Skeletal muscle cell (primary cell): ENCODE results near the gene RNF126.

ENCODE experiments used
- DNase-seq: peaks from one replicate; pipeline ENCODE4 v3.0.0-alpha.2; 2010; ENCODE audit warnings: low read depth
- H3K4me3 ChIP-seq: 2 replicates; pipeline ENCODE4 v1.5.1; 2011; ENCODE audit warnings: low read depth, mild to moderate bottlenecking, control low read depth, low read length, moderate library complexity

RNF126 gene

DNA sequence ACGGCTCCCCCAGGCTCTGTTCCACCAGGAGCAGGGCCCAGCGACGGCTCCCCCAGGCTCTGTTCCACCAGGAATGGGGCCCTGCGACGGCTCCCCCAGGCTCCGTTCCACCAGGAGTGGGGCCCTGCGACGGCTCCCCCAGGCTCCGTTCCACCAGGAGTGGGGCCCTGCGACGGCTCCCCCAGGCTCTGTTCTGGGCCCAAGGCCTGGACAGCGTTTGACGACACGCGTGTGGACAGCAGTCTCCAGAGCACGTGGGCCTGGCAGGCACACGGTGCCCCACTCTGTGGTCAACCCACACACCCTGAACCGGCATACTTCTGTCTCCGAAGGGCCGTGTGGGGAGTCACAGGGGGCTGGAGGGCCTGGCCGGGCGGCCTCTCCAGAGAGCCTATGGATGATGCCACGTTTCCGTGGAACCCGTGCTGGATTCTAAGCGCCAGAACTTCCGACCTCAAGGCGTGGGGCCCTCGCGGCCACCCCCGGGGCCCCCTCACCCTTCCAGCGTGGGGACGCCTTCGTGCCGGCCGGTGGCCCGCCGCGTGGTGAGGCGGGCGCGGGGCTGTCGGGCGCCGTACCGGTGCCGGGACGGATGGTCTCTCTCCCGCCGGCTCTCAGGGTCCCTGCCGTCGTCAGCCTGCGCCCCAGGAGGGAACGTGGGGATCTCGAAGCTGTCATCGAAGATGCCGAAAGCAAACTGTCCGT, 11.7 kb downstream of the RNF126 start:
- DNase-seq, result no peak

DNA sequence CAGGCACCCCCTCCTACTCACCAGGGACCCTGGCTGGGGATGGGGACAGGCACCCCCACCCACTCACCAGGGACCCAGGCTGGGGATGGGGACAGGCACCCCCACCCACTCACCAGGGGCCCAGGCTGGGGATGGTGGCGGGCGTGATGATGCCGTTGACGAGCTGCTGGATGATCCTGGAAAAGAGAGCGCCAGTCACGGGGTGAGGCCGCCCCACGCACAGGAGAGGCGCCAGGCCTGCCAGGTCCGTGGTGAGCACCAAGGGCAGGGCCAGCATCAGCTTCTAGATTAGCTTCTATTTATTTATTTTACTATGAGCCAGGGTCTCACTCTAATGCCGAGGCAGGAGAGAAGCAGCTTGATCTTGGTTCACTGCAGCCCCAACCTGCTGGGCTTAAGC, 12.9 kb downstream of the RNF126 start:
- H3K4me3 ChIP-seq, result no peak overlapping the region

More for the DNA sequence above, 11.7 kb downstream of the RNF126 start:
- H3K4me3 ChIP-seq, result no peak overlapping the region

DNA sequence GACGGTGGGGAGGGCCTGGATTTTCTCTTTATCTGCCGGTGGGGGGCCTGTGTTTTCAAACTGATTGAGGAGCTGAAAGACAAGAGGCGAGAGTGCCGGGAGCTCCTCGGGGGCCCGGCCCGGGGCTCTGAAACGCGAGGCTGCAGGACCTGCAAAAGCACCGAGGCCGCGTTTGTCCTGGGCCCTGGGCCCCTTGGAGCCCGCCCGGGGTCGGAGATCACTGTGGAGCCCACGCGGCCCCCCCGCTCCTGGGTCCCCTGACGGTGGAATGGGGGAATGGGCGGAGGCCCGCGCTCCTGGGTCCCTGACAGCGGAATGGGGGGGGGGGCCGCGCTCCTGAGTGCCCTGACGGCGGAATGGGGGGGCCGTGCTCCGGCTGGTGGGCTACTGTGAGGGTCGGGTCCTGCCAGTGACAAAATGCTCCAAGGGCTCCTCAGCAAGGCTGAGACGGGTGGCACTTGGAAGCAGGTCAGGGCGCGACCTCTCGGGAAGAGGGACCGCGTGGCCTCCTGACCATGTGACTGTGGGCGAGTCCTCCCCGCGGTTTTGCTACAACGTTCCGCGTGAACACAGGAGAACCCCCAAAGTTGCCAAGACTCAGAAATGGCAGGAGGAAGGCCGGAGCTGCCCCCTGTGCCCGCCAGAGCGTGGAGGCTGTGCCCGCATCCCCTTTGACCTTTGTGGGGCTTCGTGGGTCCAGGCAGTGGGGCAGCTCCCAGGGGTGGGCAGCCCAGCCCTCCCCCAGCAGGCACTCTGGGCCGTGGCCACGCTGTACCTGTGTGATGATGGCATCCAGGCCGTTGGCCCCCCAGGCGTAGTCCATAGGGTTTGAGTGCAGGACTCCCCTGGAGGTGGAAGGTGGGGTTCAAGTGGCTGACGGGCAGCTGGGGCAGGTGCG, 13.9 kb downstream of the RNF126 start:
- H3K4me3 ChIP-seq, result no peak overlapping the region
- no peak for DNase-seq

More for the DNA sequence above, 12.9 kb downstream of the RNF126 start:
- DNase-seq, result no peak

DNA sequence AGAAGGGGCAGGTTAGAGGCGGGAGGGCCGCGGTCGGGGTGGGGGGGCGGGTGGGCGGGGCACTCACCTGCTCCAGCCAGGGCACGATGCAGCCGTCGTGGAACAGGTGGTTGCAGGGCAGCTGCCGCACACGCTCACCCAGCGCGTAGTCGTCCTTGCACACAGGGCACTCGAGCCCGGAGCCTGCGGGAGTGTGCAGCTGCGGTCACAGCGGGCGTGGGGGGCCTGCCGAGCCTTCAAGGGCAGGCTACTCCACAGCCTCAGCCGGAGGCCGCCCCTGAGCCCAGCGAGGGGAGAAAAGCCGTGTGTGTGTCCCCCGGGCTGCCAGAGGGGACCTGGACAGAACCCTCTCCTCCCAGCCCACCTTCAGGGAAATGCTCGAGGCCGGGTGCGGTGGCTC, 14.7 kb downstream of the RNF126 start:
- H3K4me3 ChIP-seq, result no peak overlapping the region
- no peak for DNase-seq

DNA sequence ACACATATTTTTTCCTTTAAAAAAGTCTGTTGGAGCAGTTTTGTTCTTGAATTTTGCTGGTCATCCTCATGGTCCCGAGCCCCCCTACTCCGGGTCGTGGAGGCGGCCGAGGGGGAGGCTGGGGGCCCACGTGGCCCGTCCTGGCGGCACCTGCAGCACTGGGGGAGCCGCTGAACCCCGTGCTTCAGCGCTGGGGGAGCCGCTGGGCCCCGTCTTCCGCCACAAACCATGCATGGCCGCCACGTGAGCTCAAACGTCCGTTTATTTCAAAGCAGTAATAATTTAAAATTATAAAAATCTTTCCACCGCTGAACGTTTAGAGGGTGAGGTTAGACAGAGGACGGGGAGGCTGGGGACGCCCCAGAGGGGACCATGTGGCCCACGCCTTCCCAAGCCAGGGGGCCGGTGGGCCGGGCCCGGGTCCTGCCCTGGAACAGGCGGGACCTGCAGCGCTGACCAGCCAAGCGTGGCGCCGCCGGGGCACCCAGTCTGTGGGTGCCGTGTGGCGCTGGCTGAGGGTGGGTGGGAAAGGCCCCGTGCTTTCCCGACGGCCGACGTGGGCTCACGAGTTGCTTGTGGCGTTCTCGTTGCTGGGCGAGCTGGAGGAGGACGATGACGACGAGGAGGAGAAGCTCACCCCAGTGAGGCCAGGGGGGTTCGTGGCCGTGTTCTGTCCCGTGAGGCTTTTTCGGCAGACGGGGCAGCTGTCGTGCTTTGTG, 15.3 kb downstream of the RNF126 start:
- no peak for DNase-seq
- no peak overlapping the region for H3K4me3 ChIP-seq

DNA sequence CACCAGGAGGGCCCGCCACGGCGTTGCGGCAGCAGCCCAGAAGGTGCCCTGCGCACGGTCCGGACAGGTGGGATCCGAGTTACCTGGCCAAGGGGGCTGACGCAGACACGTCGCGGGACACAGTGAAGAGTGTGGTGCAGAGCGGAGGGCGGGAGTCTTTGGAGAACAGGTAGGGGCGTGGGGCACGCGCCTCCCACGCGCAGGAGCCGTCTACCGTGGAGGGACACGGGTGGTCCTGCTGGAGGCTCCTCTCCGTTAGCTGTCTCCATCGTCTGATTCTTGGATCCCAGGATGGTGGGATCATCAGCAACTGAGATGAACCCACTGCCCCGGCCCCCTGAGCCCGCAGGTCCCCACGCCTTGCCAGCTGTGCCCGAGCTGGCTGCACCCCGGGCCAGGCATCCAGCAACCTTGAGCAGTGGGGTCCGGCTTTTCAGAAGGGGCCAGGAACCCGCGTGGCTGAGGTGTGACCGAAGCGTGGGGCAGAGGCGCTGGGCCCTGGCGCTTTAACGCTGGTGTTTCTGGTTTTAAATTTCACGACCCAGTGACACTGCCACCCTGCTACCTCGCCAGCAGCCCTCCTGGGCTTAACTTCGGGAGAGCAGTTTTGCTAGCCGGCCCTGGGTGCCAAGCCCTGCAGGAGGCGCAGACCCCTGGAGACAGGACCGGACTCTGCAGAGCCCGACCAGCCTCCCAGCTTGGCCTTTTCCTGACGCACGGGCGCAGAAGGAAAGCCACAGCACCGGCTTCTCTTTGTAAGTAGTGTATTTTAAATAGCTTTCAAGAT, 16.0 kb downstream of the RNF126 start:
- DNase-seq, result no peak

DNA sequence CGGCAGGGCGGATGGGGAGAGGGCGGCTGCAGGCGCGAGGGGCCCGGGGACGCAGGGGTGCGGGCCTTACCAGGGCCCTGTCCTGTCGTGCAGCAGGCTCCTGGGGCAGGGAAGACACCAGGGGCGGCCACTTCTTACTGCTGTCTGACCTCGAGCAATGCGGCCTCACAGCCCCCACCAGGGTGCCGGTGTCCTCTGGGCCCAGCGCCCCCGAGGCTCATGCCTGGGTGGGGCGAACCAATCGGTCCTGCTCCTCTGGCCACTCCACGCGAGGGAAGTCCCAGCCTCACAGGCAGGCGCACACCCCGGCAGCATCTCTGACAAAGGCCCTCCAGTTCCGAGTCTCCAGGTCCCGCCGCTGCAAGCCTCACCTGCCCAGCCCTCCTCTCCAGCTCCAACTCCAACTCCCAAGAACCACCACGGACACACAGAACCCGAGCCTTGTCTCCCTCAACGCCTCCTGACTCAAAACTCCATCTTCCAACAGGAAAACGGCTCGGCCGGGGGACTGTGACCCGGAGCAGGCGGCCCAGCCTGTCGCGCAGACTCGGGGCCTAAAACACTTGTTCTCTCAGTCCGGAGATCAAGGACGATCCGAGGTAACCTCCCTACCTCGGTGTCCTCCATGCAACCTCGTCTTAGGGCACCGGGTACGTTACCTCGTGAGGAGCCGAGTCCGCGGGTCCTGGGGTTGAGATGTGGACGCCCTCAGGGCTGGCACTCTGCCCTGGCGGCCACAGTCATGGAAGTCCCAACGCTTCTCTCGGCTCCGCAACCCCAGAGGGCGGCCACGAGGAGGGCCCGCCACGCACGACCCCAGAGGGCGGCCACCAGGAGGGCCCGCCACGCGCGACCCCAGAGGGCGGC, 16.9 kb downstream of the RNF126 start:
- H3K4me3 ChIP-seq, result no peak overlapping the region
- DNase-seq, result no peak

More for the DNA sequence above, 16.0 kb downstream of the RNF126 start:
- no peak overlapping the region for H3K4me3 ChIP-seq

DNA sequence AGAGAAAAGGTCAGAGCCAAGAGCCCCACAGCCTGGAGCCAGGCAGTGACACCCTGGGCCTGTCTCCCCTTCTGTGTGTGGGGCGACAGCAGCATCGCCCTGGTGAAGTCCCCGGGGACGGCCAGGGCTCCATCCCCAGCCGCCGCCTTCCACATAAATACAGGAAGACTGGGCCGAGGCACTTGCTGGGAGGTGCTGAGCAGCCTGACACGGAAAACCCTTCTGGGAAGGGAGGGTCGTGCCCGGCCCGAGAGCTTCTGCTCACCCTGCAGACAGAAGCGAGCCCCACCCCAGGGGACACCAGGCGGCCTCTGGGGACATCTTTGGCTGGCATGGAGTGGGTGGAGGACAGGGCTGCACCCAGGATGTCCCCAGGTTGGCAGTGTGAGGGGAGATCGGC, 18.2 kb downstream of the RNF126 start:
- no peak overlapping the region for H3K4me3 ChIP-seq
- DNase-seq, result no peak

DNA sequence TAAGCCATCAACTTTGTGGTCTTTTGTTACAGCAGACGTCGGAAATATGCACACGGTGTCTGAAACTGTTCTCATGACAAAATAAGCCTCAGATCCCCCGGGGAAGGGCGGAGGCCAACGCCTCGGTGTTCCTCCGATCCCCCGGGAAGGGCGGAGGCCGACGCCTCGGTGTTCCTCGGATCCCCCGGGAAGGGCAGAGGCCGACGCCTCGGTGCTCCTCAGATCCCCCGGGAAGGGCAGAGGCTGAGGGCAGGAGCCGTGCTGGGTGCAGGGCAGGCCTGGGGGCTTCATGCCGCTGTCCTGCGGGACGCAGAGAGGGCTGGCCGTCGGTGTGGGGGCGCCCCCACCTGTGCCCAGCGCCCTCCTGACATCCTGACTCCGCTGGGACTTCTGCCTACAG, 18.7 kb downstream of the RNF126 start:
- H3K4me3 ChIP-seq, result no peak overlapping the region
- no peak for DNase-seq

DNA sequence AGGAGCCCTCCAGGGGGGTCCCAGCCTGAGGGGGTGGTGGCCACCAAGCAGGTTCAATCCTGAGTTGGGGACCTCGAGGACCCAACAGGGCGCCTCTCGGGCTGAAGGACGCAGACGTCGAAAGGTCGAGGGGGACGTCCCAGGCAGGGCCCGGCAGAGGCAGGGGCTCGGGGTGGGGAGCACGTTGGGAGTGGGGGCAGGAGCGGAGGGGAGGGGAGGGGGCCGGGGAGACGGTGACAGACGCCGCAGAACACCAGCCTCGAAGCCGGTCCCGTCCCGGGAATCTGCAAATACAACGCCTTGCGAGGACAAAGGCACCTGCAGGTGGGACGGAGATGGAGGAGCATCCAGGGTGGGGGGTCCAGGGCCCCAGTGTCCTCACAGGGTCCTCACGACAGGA, 19.3 kb downstream of the RNF126 start:
- DNase-seq, result no peak
- H3K4me3 ChIP-seq, result no peak overlapping the region

DNA sequence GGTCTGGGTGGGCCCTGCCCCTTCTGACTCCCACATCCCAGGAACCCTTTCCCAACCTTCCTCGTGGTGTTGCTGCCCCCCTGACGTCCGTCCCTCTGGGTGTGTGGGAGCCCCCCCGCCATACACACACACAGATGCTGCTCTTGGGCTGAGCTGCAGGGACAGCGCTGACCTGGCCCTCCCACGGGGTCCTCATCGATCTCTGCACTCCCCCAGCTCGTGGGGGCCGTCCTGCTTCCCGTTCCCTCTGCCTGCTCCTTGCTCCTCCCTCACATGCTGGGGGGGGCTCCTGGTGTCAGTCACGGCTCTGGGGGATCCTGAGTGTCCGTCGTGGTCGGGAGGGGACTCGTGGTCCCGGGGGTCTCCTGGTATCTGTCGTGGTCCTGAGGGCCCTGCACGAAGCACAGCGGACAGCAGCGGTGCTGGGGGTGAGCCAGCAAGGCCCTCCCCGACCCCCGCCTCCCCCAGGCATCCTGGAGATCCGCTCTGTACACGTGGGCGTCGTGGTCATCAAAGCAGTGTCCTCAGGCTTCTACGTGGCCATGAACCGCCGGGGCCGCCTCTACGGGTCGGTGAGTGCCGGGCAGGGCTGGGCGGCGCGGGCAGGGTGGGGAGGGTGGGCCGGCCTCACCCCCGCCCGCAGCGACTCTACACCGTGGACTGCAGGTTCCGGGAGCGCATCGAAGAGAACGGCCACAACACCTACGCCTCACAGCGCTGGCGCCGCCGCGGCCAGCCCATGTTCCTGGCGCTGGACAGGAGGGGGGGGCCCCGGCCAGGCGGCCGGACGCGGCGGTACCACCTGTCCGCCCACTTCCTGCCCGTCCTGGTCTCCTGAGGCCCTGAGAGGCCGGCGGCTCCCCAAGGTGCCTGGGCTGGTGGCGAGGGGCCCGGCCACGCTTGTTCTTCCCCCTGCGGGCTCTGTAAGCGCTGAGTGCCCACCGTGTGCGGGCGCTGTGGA, 20.0 kb downstream of the RNF126 start:
- DNase-seq, result no peak
- no peak overlapping the region for H3K4me3 ChIP-seq

DNA sequence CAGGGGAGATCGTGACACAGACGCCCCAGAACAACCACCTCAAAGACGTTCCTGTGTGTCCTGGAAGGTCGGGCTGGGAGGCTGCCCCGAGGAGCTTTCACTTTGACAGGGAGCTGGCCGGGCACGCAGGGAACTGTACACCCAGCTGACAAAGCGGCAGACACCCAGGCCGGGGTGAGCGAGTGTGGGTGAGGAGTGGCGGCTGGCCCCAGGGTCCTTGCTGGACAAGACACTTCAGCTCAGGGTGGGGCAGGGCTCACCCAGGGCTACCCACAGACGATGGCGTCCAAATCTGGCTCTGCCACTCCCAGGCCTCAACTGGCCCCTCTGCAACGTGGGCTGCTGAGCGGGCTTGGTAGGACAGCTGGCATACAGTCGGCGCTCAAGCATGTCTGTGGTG, 21.3 kb downstream of the RNF126 start:
- no peak overlapping the region for H3K4me3 ChIP-seq
- DNase-seq, result no peak

DNA sequence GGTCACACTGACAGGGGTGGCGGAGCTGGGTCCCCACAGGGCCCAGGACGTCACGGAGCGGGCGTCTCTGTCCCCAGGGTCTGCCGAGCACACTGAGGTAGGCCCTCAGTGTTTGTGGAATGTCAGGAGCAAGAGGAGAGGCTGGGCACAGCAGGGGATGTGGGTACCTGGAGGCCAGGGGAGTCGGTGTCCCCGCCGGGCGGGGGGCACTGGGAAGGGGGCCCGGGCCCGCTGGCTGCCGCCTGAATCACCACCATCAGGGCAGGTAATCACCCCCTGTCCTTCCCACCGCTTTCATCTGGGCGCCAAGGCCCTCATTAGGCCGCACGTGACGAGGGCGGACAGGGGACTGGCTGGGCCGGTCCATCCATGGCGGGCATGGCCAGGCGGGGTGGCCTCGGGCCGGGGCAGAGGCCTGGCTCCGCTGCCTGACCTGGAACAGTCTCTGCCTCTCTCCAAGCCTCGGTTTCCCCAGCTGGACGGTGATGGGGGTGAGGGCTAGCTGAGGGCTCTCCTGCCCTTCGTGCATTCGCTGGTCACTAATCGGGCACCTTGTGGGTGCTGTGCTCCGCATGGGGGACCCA, 22.3 kb downstream of the RNF126 start:
- no peak for DNase-seq
- no peak overlapping the region for H3K4me3 ChIP-seq

DNA sequence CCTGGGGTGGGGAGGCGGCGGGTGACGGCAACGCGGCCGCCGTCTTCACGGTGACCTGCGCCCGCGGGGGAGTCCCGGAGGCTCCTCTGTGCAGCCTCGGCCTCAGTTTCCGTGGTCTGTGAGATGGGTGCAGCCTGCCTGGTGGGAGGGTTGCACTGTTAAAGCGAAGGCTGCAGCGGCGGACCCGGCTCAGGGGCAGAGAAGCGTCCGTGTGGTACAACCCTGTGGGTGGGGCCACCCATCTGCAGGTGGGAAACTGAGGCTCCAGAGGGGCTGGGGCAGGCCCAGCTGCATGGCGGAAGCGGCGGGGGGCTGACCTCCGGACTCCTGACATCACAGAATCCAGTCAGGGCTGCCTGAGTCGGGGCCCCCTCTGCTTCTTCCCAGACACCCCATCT, 22.9 kb downstream of the RNF126 start:
- peak overlapping the region; percentile 33 for H3K4me3 ChIP-seq

DNA sequence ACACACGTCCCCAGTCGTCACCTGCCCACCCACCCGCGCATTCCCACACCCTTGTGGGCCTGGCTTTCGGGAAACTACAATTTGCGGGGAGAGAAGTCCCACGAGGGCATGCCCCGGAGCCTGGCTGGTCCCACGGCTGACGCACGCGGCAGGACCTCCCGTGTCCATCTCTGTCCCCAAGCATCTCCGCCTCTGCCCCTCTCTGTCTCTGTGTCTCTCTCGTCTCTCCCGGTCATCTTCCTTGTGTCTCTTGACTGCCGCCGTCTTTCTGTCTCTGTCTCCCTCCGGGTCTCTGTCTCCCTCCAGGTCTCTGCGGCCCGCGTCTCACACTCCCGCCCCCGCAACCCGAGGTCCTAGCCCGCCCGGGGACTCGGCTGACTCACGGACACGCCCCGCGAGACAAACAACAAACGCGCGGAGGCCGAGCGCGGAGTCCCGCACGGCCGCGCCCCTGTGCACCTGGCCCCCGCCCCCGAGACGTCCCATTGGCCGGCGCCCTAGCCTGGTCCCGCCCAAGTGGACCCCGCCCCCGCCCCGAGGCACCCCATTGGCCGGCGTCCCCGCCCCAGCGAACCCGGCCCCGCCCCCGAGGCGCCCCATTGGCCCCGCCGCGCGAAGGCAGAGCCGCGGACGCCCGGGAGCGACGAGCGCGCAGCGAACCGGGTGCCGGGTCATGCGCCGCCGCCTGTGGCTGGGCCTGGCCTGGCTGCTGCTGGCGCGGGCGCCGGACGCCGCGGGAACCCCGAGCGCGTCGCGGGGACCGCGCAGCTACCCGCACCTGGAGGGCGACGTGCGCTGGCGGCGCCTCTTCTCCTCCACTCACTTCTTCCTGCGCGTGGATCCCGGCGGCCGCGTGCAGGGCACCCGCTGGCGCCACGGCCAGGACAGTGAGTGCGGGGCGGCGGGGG, 23.5 kb downstream of the RNF126 start, which contains the start of gene FGF22:
TSS of gene FGF22 (plus strand) at position 627 of the 908 bp plus-strand sequence. CDS start at position 674, 47 bp downstream.
- peak; percentile 55 for DNase-seq
- H3K4me3 ChIP-seq, result peak within 1 kb of the TSS; percentile 48

More for the DNA sequence above, 22.9 kb downstream of the RNF126 start:
- DNase-seq, result no peak

DNA sequence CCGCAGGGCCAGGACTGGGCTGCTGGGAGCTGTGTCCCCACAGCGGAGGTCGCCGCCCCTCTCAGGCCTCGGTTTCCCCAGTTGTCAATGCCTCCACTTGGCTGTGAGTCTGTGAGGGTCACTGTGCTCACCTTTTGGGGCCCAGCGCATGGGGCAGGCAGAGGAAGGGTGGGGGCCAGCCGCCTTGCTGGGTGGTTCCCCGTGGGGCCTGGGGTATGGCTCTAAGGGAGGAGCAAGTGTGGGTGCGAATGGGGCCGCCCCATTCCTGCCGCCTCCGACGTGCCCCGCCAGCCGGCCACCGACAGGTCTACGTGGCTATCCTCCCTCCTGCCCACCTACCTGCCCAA, 24.1 kb downstream of the RNF126 start:
- peak overlapping the region; percentile 48 for H3K4me3 ChIP-seq
- no peak for DNase-seq
